HEK293T (cell line): Measurements from ENCODE around the gene PLEKHD1.
"Not testable (repeated sequence)": the region's sequence is repeated elsewhere in the genome, so short reads cannot be mapped to it uniquely, and the experiment has no call there.

ENCODE experiments used
- ARNT ChIP-seq: fragments of 450-650 bp; IDR thresholded peaks from 2 replicates; pipeline ENCODE4 v1.6.1; 2017; ENCODE audit warnings: mild to moderate bottlenecking
- CTBP1 ChIP-seq: fragments of 450-650 bp; IDR thresholded peaks from 2 replicates; pipeline ENCODE4 v1.6.1; 2016; ENCODE audit warnings: borderline replicate concordance
- ELF4 ChIP-seq: fragments of 450-650 bp; IDR thresholded peaks from 2 replicates; pipeline ENCODE4 v1.6.1; 2017; ENCODE audit warnings: antibody characterized with exemption
- FOXM1 ChIP-seq: fragments of 450-650 bp; IDR thresholded peaks from 2 replicates; pipeline ENCODE4 v1.6.1; 2017; ENCODE audit warnings: mild to moderate bottlenecking, borderline replicate concordance
- HDGF ChIP-seq: fragments of 450-650 bp; IDR thresholded peaks from 2 replicates; pipeline ENCODE4 v1.6.1; 2017; ENCODE audit warnings: antibody characterized with exemption, borderline replicate concordance
- L3MBTL2 ChIP-seq: fragments of 450-650 bp; conservative IDR thresholded peaks from 2 replicates; pipeline ENCODE4 v1.6.1; 2016; ENCODE audit warnings: mild to moderate bottlenecking
- NFRKB ChIP-seq: fragments of 450-650 bp; IDR thresholded peaks from 2 replicates; pipeline ENCODE4 v1.6.1; 2016; ENCODE audit warnings: mild to moderate bottlenecking, moderate library complexity
- SP1 ChIP-seq: fragments of 450-650 bp; IDR thresholded peaks from 2 replicates; pipeline ENCODE4 v1.6.1; 2017
- SUZ12 ChIP-seq: fragments of 450-650 bp; IDR thresholded peaks from 2 replicates; pipeline ENCODE4 v1.6.1; 2016; ENCODE audit warnings: mild to moderate bottlenecking
- ZNF384 ChIP-seq: fragments of 450-650 bp; IDR thresholded peaks from 2 replicates; pipeline ENCODE4 v1.6.1; 2016
- TF ChIP-seq, protein P1 (sequence below): fragments of 450-650 bp; IDR thresholded peaks from 2 replicates; pipeline ENCODE4 v1.6.1; 2016

DNA sequence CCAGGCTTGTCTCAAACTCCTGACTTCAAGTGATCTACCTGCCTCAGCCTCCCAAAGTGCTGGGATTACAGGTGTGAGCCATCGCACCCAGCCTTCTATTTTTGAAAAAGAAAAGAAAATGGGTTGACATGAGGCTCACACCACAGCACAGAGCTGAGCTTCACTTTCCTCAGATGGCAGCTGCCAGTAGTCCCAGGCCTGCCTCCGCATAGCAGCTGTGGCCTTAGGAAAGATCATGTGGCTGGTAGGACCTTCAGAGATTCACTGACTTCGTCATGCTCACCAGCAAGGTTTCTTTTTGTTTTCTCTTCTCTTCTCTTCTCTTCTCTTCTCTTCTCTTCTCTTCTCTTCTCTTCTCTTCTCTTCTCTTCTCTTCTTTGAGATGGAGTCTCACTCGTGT lies 13.8 kb downstream of the PLEKHD1 start:
- not testable (repeated sequence) for TF ChIP-seq SP1, FOXM1, CTBP1, ZNF384, NFRKB, HDGF, ARNT, SUZ12, ELF4, L3MBTL2
- TF ChIP-seq, protein P1, sequence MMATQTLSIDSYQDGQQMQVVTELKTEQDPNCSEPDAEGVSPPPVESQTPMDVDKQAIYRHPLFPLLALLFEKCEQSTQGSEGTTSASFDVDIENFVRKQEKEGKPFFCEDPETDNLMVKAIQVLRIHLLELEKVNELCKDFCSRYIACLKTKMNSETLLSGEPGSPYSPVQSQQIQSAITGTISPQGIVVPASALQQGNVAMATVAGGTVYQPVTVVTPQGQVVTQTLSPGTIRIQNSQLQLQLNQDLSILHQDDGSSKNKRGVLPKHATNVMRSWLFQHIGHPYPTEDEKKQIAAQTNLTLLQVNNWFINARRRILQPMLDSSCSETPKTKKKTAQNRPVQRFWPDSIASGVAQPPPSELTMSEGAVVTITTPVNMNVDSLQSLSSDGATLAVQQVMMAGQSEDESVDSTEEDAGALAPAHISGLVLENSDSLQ: not testable (repeated sequence)
